K562 (cell line): ENCODE results near the gene PTPRT.

Experiments used
- CTBP1 ChIP-seq: fragments of 450-650 bp; IDR thresholded peaks from 2 replicates; pipeline ENCODE4 v1.6.1; 2016; ENCODE audit warnings: borderline replicate concordance
- E2F4 ChIP-seq: sonication (generic); formaldehyde crosslinking; IDR thresholded peaks from 2 replicates; pipeline ENCODE4 v1.8.0; 2022; ENCODE audit warnings: mild to moderate bottlenecking, low read depth, missing genetic modification reagents
- JUND ChIP-seq, 2 experiments: IDR thresholded peaks; 2 replicates in 1 of 2; 3 replicates in 1 of 2; pipeline ENCODE4 v1.6.1; 2011; ENCODE audit warnings: borderline replicate concordance in 2 of 2, low read depth in 2 of 2, low read length in 2 of 2, improper control_type of control experiment in 1 of 2, missing biosample characterization in 1 of 2, missing genetic modification characterization in 1 of 2, missing genetic modification reagents in 1 of 2
- MAZ ChIP-seq, 2 experiments: fragments of 450-650 bp in 1 of 2; sonication (generic) in 1 of 2; formaldehyde crosslinking; IDR thresholded peaks in 1 of 2; conservative IDR thresholded peaks in 1 of 2; 2 replicates each; pipeline versions ENCODE4 v1.4.0 to v1.5.0; 2020; ENCODE audit warnings: mild to moderate bottlenecking in 1 of 2, missing genetic modification reagents in 1 of 2
- NBN ChIP-seq: fragments of 450-650 bp; IDR thresholded peaks from 2 replicates; pipeline ENCODE4 v1.6.1; 2016; ENCODE audit warnings: low read depth, mild to moderate bottlenecking
- SLC30A9 ChIP-seq: fragments of 250-450 bp; sonication (Bioruptor Pico); IDR thresholded peaks from 2 replicates; pipeline ENCODE4 v1.8.0; 2022; ENCODE audit warnings: mild to moderate bottlenecking, moderate library complexity
- SMAD4 ChIP-seq: fragments of 250-450 bp; sonication (Bioruptor Pico); conservative IDR thresholded peaks from 2 replicates; pipeline ENCODE4 v1.8.0; 2021; ENCODE audit warnings: inconsistent platforms, mild to moderate bottlenecking, moderate library complexity
- USF2 ChIP-seq: sonication (generic); formaldehyde crosslinking; IDR thresholded peaks from 2 replicates; pipeline ENCODE4 v1.5.0; 2020; ENCODE audit warnings: missing genetic modification reagents
- ZFP30 ChIP-seq: fragments of 250-450 bp; sonication (Bioruptor Pico); IDR thresholded peaks from 2 replicates; pipeline ENCODE4 v1.8.0; 2022; ENCODE audit warnings: moderate library complexity, mild to moderate bottlenecking, inconsistent platforms, borderline replicate concordance

- no peak for TF ChIP-seq SLC30A9 (CRISPR knock-in tag)
- no peak for TF ChIP-seq CTBP1
- TF ChIP-seq JUND (IDR thresholded peaks at IDR 0.05; ENCODE audit: borderline replicate concordance, low read depth, low read length), result no peak
- TF ChIP-seq JUND (tag; IDR thresholded peaks at IDR 0.05; ENCODE audit: borderline replicate concordance, low read depth, low read length), result no peak
- no peak for TF ChIP-seq MAZ (CRISPR knock-in tag; conservative IDR thresholded peaks at IDR 0.05 in 1 of 2, IDR thresholded peaks at IDR 0.05 in 1 of 2)
- TF ChIP-seq USF2, result no peak
- no peak for TF ChIP-seq NBN
- no peak for TF ChIP-seq ZFP30 (CRISPR knock-in tag)
- no peak for TF ChIP-seq SMAD4
- no peak for TF ChIP-seq E2F4 (CRISPR knock-in tag)
Observed at GRCh38 chr20:42975974-42976373, 213.7 kb downstream of the PTPRT start.
